HL-60/S4 treated with phorbol 12-myristate 13-acetate at 8.2 ng/mL for 4 days and 3 days (cell line): Measurements from ENCODE around the gene TBX18.

Experiments
- in situ Hi-C: fragments of 300-500 bp; cut with MboI; formaldehyde crosslinking; loops from 2 replicates; pipeline ENCODE4 v1.15.0; 2022; ENCODE audit warnings: low sequenced_read_pairs

Gene TBX18

DNA sequence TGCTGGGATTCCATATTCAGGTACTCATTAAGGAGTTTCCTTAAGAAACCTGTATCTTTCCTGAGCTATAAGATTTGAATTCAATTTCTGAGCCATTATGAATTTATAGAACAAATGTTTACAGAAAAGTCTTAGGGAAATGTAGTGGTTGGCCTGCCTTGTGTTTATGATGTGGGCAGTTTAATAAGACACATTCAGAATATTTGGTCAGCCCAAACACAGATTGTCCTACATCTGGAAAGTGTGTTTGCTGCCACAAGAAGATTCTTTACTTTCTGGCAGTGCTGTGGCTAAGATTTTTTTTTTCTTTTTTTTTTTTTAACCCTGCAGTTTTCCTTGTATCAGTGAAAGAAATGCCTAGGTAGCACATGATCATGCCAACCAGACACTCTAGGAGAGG lies 15.2 kb downstream of the TBX18 start:
- in situ Hi-C loops = no loop called here

DNA sequence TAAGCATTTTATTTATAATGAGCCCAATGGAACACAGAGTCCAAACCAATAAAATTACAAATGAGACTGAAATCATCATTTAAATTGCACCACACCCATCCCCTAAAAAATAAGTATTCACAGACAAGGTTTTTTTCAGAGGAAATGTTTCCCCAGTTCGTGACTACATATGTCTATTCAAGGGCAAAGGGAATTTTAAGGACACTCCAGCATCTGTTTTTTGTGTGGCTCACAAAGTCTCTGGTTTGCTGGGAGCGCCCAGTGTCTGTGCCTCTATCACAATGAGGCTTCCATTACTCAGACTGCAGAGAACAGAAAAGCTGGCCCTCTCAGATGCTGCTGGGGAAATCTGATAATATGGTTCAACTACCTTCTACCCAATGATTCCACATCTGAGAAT lies 16.0 kb downstream of the TBX18 start:
- in situ Hi-C loops = no loop called here

DNA sequence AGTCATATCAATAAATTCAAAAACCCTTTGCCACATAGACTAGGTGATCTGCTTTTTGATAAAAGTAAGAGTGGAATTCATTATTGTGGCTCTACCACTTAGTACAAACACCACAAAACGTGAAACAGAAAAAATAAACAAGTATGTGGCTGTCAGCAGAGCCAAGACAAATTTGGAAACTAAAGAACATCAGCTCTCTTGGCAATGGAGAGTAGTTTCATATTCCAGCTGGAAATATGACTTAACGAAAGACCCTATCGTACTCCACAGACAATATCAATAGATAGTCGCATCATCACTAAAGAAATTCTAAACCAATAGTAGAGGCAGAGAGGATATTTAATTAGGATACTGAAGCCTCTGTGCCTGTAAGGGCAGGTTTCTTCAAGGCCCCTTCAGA lies 20.8 kb downstream of the TBX18 start:
- in situ Hi-C loops = no loop called here

- in situ Hi-C loops = no loop called here
Measured at GRCh38 chr6:84740385-84740784, 24.0 kb downstream of the TBX18 start.

DNA sequence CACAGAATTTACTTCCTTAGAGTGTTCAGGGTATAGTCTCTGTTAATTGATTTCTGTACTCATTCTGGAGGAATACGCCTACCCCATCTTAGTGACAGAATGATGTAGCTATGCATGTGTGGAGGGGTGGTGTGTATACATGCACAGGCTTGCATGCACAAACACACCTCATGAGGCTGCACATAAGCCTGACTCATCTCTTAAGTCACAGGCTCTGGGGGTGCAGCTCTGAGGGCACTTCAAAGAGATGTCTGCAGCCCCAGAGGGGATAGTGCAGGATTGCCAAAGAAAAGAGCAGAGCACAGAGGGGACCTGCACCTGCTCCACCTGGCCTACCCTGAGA lies 24.6 kb downstream of the TBX18 start:
- in situ Hi-C loops = no loop called here

- in situ Hi-C loops = no loop called here
Measured at GRCh38 chr6:84738996-84739865, 25.2 kb downstream of the TBX18 start.

DNA sequence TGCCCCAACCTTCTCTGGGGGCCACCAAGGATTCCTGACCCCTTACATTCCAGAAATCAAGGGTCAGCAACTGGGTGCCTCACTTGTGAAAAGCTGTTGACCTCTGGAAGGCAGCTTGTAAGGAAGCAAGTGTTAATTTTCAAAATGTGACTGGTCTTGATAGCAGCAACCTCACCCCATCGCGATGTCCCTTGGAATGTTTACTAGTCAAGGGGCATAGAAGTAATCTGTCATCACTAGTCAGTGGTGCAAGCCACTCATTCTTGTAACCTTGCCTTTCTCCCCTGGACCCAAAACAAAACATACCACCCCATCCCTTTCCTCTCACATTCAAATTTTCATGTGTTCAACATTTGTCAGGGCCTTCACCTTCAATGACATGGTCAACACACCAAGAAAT lies 30.5 kb downstream of the TBX18 start:
- in situ Hi-C loops = no loop called here

- in situ Hi-C loops = no loop called here
Measured at GRCh38 chr6:84731901-84732300, 32.5 kb downstream of the TBX18 start.

- in situ Hi-C loops = no loop called here
Measured at GRCh38 chr6:84731401-84731800, 33.0 kb downstream of the TBX18 start.

DNA sequence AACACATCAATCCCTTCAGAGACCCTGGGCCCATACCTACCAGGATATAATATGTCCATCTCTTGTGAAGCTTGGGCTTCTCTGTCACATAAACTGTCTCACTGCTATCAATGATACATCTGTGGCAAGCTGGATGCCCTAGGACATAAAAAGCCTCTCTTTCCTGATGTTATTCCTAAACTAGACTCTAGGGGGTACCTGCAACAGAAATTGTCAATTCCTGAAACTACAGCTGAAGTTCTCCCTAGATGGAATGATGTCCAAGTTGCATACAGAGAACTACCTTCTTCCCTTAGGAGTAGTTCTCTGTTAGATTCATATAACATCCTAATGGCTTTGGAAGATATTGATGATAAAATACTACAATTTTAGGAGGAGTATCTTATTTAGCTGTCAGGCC lies 35.8 kb downstream of the TBX18 start:
- in situ Hi-C loops = no loop called here

GRCh38 chr6:84719152-84719551 lies 45.2 kb downstream of the TBX18 start:
- in situ Hi-C loops = no loop called here

DNA sequence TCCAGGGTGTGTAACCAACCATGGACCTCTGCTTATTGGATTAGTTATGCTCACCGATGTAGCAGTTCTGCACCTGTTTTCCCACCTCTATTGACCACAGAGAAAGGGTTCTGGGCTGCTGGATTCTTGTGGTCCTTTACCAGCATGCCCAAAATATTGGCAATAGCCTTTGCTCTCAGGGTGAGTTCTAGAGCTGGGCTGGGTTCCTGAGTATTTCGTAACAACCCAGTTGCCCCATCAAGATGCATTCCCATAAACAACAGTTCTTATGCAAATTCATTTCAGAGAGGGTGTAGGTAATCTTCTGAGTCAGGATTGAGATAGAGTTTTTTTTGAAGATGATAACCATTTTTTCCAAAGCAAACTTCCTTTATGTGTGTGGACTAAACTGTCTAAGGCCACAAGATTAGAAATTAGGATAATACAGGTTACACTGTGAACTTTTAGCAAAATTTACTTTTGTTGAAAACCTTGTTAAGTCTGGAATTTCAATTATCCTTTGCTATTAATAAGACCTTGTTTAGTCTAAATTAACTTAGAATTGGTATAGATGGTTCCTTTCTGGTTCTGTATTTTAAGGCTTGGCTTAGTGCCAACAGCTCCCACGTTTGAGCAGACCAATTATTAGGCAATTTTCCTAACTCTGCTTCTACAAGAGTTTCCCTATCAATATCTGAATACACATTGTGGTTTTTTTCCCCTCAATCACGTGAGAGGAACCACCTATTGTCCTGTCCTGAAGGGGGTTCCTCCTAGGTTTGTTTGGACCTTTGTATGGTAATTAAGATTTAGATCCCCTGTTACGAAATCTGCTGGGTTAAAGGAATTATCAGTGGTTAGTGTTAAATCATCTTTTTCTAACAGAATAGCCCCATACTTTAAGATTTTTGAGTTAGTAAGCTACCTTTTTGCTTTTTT lies 46.1 kb downstream of the TBX18 start:
- in situ Hi-C loops = no loop called here

DNA sequence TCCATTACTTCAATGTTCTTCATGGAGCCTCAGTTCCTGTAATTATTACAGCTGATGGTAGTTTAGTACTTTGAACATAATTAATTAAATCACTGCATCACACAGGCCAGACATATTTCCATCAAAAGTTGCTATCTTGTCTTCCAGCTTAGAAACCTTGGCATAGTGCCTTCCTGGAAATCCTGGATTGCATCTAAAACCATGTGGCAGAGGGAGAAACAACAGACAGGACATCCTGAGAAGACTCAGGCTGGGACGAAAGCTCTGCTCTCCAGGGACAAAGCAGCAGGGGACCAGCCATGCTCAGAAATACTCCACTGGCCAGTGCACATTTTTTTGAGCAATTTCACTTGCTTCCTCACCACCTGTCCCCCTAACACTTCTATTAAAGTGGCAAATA lies 55.3 kb downstream of the TBX18 start:
- in situ Hi-C loops = no loop called here

GRCh38 chr6:84707171-84707570 lies 57.2 kb downstream of the TBX18 start:
- in situ Hi-C loops = no loop called here

DNA sequence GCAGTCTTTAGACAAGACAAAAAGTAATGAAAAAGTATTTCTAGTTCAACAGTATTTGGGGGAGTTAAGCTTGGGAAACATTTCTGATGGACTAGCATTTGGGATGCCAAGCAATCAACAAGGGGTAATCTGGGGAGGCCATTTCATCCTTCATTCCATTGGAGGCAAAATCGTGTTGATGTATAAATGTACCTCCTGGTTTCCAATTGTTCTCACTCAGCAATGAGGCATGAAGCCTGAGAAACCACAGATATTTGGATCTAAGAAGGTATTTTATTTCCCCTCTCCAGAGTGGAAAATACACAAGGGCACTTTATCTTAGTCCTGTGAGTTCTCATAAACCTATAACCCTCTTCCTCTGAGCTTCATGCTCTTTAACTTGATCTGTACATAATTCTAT lies 68.2 kb downstream of the TBX18 start:
- in situ Hi-C loops = no loop called here

- in situ Hi-C loops = no loop called here
Measured at GRCh38 chr6:84691978-84692623, 72.3 kb downstream of the TBX18 start.

DNA sequence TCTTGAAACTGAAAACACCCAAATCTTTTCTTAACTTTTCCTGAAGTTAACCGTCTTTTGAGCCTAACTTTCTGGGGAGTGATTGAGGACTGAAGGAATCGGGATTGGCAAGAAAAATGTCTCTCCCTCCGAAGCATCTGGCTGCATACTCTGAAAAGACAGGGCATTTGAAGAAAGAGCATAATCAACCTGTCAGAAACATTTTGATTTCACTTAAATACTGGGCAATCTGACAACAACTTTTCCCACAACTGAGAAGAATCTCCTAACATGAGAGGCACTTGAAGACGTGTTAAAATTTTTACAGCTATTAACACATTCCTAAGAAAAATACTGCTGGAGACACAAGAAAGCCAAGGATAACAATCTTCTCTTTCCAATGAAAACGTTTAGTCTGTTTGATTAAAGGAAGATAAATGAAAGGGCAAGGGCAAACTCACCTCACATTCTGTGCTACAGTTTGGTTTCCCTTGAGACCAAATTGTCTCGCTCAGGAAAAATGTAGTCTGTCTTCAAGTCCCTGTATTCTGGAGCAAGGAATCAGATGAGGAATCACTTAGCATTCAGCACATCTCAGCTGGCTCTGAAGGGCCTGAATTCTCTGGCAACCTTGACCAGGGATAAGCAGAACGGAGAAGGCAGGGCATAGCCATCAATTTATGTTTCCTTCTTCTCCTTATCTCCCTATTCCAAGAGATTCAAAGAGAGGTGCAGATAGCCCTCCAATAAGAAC lies 76.1 kb downstream of the TBX18 start:
- in situ Hi-C loops = no loop called here

- in situ Hi-C loops = no loop called here
Measured at GRCh38 chr6:84687431-84687830, 77.0 kb downstream of the TBX18 start.

- in situ Hi-C loops = no loop called here
Measured at GRCh38 chr6:84685983-84686584, 78.3 kb downstream of the TBX18 start.

- in situ Hi-C loops = no loop called here
Measured at GRCh38 chr6:84681693-84682326, 82.6 kb downstream of the TBX18 start.
